KMS-11 (cell line): ENCODE data around the gene CTSO.

ENCODE experiments used
- H2AFZ ChIP-seq: fragments of 200-600 bp; sonication (generic); 2 replicates; pipeline ENCODE4 v1.6.1; 2016; ENCODE audit warnings: antibody characterized with exemption, mixed run types, low read depth
- H3K27ac ChIP-seq: fragments of 200-600 bp; sonication (generic); 2 replicates; pipeline ENCODE4 v1.6.1; 2016; ENCODE audit warnings: mild to moderate bottlenecking, mixed run types
- H3K27me3 ChIP-seq: fragments of 200-600 bp; sonication (generic); 2 replicates; pipeline ENCODE4 v1.6.1; 2017; ENCODE audit warnings: mild to moderate bottlenecking, low read depth, mixed run types, moderate library complexity; ENCODE audit not compliant: insufficient read depth
- H3K36me3 ChIP-seq: fragments of 200-600 bp; sonication (generic); 2 replicates; pipeline ENCODE4 v1.6.1; 2017; ENCODE audit warnings: mild to moderate bottlenecking, mixed run types; ENCODE audit not compliant: insufficient read depth
- H3K4me1 ChIP-seq: fragments of 200-600 bp; sonication (generic); 2 replicates; pipeline ENCODE4 v1.6.1; 2016; ENCODE audit warnings: mild to moderate bottlenecking, low read depth, mixed run types; ENCODE audit not compliant: poor library complexity, severe bottlenecking
- H3K4me2 ChIP-seq: fragments of 200-600 bp; sonication (generic); 2 replicates; pipeline ENCODE4 v1.7.0; 2016; ENCODE audit warnings: mild to moderate bottlenecking, mixed run types
- H3K4me3 ChIP-seq: fragments of 200-600 bp; sonication (generic); IDR thresholded peaks from 2 replicates; pipeline ENCODE4 v1.6.1; 2017; ENCODE audit warnings: low read depth, low read length, mixed read lengths; ENCODE audit not compliant: insufficient read depth
- H3K79me2 ChIP-seq: fragments of 200-600 bp; sonication (generic); 2 replicates; pipeline ENCODE4 v1.6.1; 2016; ENCODE audit warnings: low read depth, mixed run types; ENCODE audit not compliant: insufficient read depth
- H3K9ac ChIP-seq: fragments of 200-600 bp; sonication (generic); 2 replicates; pipeline ENCODE4 v1.6.1; 2016; ENCODE audit warnings: mild to moderate bottlenecking, mixed run types
- H4K20me1 ChIP-seq: fragments of 200-600 bp; sonication (generic); 2 replicates; pipeline ENCODE4 v1.6.1; 2016; ENCODE audit warnings: mild to moderate bottlenecking, mixed run types; ENCODE audit not compliant: insufficient read depth
- CTCF ChIP-seq: fragments of 200-600 bp; sonication (generic); conservative IDR thresholded peaks from 2 replicates; pipeline ENCODE4 v1.6.1; 2017; ENCODE audit warnings: low read depth, mild to moderate bottlenecking, antibody characterized with exemption, low read length, moderate library complexity, mixed read lengths

The CTSO gene

GRCh38 chr4:155974996-155975395 is 21.3 kb upstream of the CTSO start:
- H3K9ac ChIP-seq: peak overlapping the region; percentile 5; the same call in 1 of the 2 replicates
- peak overlapping the region; percentile 34; the same call in 1 of the 2 replicates for H2AFZ ChIP-seq
- H3K27me3 ChIP-seq: no peaks in the 10 kb centered on the region
- H3K4me2 ChIP-seq: peak overlapping the region; percentile 12
- no peak for TF ChIP-seq CTCF
- no peaks in the 10 kb centered on the region for H3K79me2 ChIP-seq
- H3K4me3 ChIP-seq: no peak overlapping the region
- no peaks in the 10 kb centered on the region for H3K36me3 ChIP-seq
- H4K20me1 ChIP-seq: no peaks in the 10 kb centered on the region
- H3K4me1 ChIP-seq: peaks cover 27% of the 10 kb centered on the region
- peak overlapping the region; percentile 59 for H3K27ac ChIP-seq

GRCh38 chr4:155974476-155974749 is 20.7 kb upstream of the CTSO start:
- H3K9ac ChIP-seq: peak overlapping the region; percentile 5; the same call in 1 of the 2 replicates
- H3K27ac ChIP-seq: peak overlapping the region; percentile 59
- peak overlapping the region; percentile 34 for H2AFZ ChIP-seq
- TF ChIP-seq CTCF: no peak
- H3K36me3 ChIP-seq: no peaks in the 10 kb centered on the region
- H3K27me3 ChIP-seq: no peaks in the 10 kb centered on the region
- H4K20me1 ChIP-seq: no peaks in the 10 kb centered on the region
- H3K4me2 ChIP-seq: peak overlapping the region; percentile 12
- peaks cover 27% of the 10 kb centered on the region for H3K4me1 ChIP-seq
- no peak overlapping the region for H3K4me3 ChIP-seq
- no peaks in the 10 kb centered on the region for H3K79me2 ChIP-seq

- Histone ChIP-seq H3K27ac (peak overlapping the region; percentile 59), H3K27me3 (no peaks in the 10 kb centered on the region), H3K4me1 (peaks cover 27% of the 10 kb centered on the region), H3K4me3 (no peak overlapping the region), H3K4me2 (peak overlapping the region; percentile 12), H2AFZ (peak overlapping the region; percentile 34), H4K20me1 (no peaks in the 10 kb centered on the region), H3K9ac (no peak overlapping the region), H3K79me2 (no peaks in the 10 kb centered on the region), H3K36me3 (no peaks in the 10 kb centered on the region)
- no peak for TF ChIP-seq CTCF
Measured at GRCh38 chr4:155973639-155974475, 20.2 kb upstream of the CTSO start.

GRCh38 chr4:155972098-155972497 is 18.4 kb upstream of the CTSO start:
- no peak for TF ChIP-seq CTCF
- H3K4me1 ChIP-seq: peaks cover 27% of the 10 kb centered on the region
- H3K4me3 ChIP-seq: no peak overlapping the region
- H3K27me3 ChIP-seq: no peaks in the 10 kb centered on the region
- no peaks in the 10 kb centered on the region for H3K36me3 ChIP-seq
- no peaks in the 10 kb centered on the region for H4K20me1 ChIP-seq
- no peaks in the 10 kb centered on the region for H3K79me2 ChIP-seq
- no peak overlapping the region for H2AFZ ChIP-seq
- H3K9ac ChIP-seq: no peak overlapping the region
- H3K27ac ChIP-seq: no peak overlapping the region
- H3K4me2 ChIP-seq: no peak overlapping the region
